ENCODE data around the gene DNAH11. TPM values are rescaled to one million over a fixed set of nuclear protein-coding genes. Genes with fewer than 3 reads are reported as not detected.

The DNAH11 gene
- total RNA-seq, 1 experiment from 2014 or later: 0.15 TPM

DNA sequence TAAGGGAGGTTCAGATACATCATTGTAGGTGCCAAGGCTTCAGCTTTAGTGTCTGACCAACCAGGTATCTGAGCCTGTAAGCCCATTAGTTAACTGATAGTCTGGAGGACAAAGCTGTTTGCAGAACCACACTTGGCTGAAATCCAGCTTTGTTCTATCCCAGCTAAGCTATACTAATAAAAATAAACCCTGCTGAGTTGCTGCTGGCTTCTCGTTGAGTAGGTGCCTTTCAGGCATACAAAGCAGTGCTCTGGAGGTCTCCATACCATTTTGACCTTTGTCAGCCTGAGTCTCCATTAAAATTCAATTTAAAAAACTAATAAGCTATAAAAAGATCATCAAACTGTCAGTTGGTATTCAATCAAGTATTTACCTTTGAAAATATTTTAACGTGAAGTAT, 380.8 kb downstream of the DNAH11 start:
- peak; percentile 76 for ATAC-seq
- no peaks in the 10 kb centered on the region for H3K36me3 ChIP-seq (ENCODE audit: control insufficient read depth, insufficient read depth, low read length)
- ChIA-PET POLR2A (no interaction called here), CTCF (no interaction called here)
- TF ChIP-seq TCF7L2 (IDR thresholded peaks at IDR 0.05; ENCODE audit: low read depth, low read length): no peak
- in situ Hi-C loops (cut with HindIII; ENCODE audit: low pct_unique_long_range_greater_than_20kb, low sequenced_read_pairs) (no loop called here), intact Hi-C loops (cut with micrococcal nuclease; ENCODE audit: unreplicated experiment) (no loop called here)
- no peaks in the 10 kb centered on the region for H3K27me3 ChIP-seq (ENCODE audit: control insufficient read depth, insufficient read depth, low read length)
- DNase-seq (ENCODE audit: low read depth, low spot score): no peak
- no peak overlapping the region for H3K27ac ChIP-seq (ENCODE audit: low read length)
- no peak overlapping the region for H3K4me3 ChIP-seq (ENCODE audit: low read depth in 2 of 2, low read length in 2 of 2)
- H3K9me3 ChIP-seq (ENCODE audit: control insufficient read depth, insufficient read depth, low read depth, low read length): no peaks in the 10 kb centered on the region
- H3K4me1 ChIP-seq (ENCODE audit: control insufficient read depth, insufficient read depth, low read length): peaks cover 13% of the 10 kb centered on the region; the same call in 1 of the 2 replicates
- BruUV-seq (replicated peaks): no TSS peak

DNA sequence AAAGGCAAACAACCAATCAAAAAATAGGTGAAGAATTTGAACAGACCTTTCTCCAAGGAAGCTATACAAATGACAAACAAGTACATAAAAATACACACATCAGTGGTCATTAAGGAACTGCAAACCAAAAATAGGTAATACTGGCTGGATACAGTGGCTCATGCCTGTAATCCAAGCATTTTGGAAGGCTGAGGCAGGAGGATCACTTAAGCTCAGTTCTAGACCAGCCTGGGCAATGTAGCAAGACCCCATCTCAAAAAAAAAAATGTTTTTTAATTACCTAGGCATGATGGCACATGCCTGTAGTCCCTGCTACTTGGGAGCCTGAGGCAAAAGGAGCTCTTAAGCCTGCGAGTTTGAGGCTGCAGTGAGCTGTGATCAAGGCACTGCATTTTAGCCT, 383.6 kb downstream of the DNAH11 start:
- intact Hi-C loops (cut with micrococcal nuclease; ENCODE audit: unreplicated experiment): no loop called here
- ChIA-PET CTCF (no interaction called here), POLR2A (interaction anchor here (0.6 kb wide), 1 partner anchor 14 kb away, joined by 3 read pairs; no protein-coding TSS in a partner anchor)
- BruUV-seq (replicated peaks): no TSS peak
- DNase-seq (ENCODE audit: low read depth, low spot score): no peak
- Histone ChIP-seq H3K36me3 (ENCODE audit: control insufficient read depth, insufficient read depth, low read length) (no peaks in the 10 kb centered on the region), H3K27me3 (ENCODE audit: control insufficient read depth, insufficient read depth, low read length) (no peaks in the 10 kb centered on the region), H3K4me3 (ENCODE audit: low read depth in 2 of 2, low read length in 2 of 2) (no peak overlapping the region), H3K27ac (ENCODE audit: low read length) (no peak overlapping the region), H3K4me1 (ENCODE audit: control insufficient read depth, insufficient read depth, low read length) (peaks cover 13% of the 10 kb centered on the region; the same call in 1 of the 2 replicates), H3K9me3 (ENCODE audit: control insufficient read depth, insufficient read depth, low read depth, low read length) (no peaks in the 10 kb centered on the region)
- in situ Hi-C loops (cut with HindIII; ENCODE audit: low pct_unique_long_range_greater_than_20kb, low sequenced_read_pairs): no loop called here
- ATAC-seq: no peak
- TF ChIP-seq SIN3A (IDR thresholded peaks at IDR 0.05; ENCODE audit: borderline replicate concordance, insufficient read depth, low read depth, low read length) (no peak), TCF7L2 (IDR thresholded peaks at IDR 0.05; ENCODE audit: low read depth, low read length) (no peak), POLR2AphosphoS5 (IDR thresholded peaks at IDR 0.05; ENCODE audit: low read depth, low read length) (no peak)
- TF ChIP-seq, protein P1, sequence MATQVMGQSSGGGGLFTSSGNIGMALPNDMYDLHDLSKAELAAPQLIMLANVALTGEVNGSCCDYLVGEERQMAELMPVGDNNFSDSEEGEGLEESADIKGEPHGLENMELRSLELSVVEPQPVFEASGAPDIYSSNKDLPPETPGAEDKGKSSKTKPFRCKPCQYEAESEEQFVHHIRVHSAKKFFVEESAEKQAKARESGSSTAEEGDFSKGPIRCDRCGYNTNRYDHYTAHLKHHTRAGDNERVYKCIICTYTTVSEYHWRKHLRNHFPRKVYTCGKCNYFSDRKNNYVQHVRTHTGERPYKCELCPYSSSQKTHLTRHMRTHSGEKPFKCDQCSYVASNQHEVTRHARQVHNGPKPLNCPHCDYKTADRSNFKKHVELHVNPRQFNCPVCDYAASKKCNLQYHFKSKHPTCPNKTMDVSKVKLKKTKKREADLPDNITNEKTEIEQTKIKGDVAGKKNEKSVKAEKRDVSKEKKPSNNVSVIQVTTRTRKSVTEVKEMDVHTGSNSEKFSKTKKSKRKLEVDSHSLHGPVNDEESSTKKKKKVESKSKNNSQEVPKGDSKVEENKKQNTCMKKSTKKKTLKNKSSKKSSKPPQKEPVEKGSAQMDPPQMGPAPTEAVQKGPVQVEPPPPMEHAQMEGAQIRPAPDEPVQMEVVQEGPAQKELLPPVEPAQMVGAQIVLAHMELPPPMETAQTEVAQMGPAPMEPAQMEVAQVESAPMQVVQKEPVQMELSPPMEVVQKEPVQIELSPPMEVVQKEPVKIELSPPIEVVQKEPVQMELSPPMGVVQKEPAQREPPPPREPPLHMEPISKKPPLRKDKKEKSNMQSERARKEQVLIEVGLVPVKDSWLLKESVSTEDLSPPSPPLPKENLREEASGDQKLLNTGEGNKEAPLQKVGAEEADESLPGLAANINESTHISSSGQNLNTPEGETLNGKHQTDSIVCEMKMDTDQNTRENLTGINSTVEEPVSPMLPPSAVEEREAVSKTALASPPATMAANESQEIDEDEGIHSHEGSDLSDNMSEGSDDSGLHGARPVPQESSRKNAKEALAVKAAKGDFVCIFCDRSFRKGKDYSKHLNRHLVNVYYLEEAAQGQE (IDR thresholded peaks at IDR 0.05; ENCODE audit: insufficient read depth in 1 of 2, low read depth in 2 of 2, low read length in 1 of 2): no peak
- TF ChIP-seq, protein P2, sequence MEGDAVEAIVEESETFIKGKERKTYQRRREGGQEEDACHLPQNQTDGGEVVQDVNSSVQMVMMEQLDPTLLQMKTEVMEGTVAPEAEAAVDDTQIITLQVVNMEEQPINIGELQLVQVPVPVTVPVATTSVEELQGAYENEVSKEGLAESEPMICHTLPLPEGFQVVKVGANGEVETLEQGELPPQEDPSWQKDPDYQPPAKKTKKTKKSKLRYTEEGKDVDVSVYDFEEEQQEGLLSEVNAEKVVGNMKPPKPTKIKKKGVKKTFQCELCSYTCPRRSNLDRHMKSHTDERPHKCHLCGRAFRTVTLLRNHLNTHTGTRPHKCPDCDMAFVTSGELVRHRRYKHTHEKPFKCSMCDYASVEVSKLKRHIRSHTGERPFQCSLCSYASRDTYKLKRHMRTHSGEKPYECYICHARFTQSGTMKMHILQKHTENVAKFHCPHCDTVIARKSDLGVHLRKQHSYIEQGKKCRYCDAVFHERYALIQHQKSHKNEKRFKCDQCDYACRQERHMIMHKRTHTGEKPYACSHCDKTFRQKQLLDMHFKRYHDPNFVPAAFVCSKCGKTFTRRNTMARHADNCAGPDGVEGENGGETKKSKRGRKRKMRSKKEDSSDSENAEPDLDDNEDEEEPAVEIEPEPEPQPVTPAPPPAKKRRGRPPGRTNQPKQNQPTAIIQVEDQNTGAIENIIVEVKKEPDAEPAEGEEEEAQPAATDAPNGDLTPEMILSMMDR (IDR thresholded peaks at IDR 0.05): no peak

DNA sequence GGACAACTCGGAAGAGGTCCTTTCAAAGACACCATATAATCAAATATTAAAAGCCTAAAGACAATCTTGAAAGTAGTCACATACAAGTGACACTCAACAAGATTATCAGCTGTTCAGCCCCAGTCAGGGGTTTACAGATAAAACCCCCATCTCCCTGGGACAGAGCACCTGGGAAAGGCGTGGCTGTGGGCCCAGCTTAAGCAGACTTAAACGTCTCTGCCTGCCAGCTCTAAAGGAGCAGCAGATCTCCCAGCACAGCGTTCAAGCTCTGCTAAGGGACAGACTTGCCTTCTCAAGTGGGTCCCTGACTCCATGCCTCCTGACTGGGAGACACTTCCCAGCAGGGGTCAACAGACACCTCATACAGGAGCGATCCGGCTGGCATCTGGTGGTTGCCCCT, 384.9 kb downstream of the DNAH11 start:
- no peak for ATAC-seq
- H3K27ac ChIP-seq (ENCODE audit: low read length): no peak overlapping the region
- intact Hi-C loops (cut with micrococcal nuclease; ENCODE audit: unreplicated experiment): no loop called here
- ChIA-PET POLR2A (no interaction called here), CTCF (interaction anchor here (0.6 kb wide), 1 partner anchor 12 kb away, joined by 7 read pairs; no protein-coding TSS in a partner anchor)
- no peaks in the 10 kb centered on the region for H3K27me3 ChIP-seq (ENCODE audit: control insufficient read depth, insufficient read depth, low read length)
- peaks cover 13% of the 10 kb centered on the region; the same call in 1 of the 2 replicates for H3K4me1 ChIP-seq (ENCODE audit: control insufficient read depth, insufficient read depth, low read length)
- TF ChIP-seq, protein P2 (IDR thresholded peaks at IDR 0.05): no peak
- TF ChIP-seq TCF7L2 (IDR thresholded peaks at IDR 0.05; ENCODE audit: low read depth, low read length) (no peak), SIN3A (IDR thresholded peaks at IDR 0.05; ENCODE audit: borderline replicate concordance, insufficient read depth, low read depth, low read length) (no peak), POLR2AphosphoS5 (IDR thresholded peaks at IDR 0.05; ENCODE audit: low read depth, low read length) (no peak)
- TF ChIP-seq, protein P1 (IDR thresholded peaks at IDR 0.05; ENCODE audit: insufficient read depth in 1 of 2, low read depth in 2 of 2, low read length in 1 of 2): no peak
- no peak overlapping the region for H3K4me3 ChIP-seq (ENCODE audit: low read depth in 2 of 2, low read length in 2 of 2)
- no peak for DNase-seq (ENCODE audit: low read depth, low spot score)
- no peaks in the 10 kb centered on the region for H3K9me3 ChIP-seq (ENCODE audit: control insufficient read depth, insufficient read depth, low read depth, low read length)
- in situ Hi-C loops (cut with HindIII; ENCODE audit: low pct_unique_long_range_greater_than_20kb, low sequenced_read_pairs): no loop called here
- no peaks in the 10 kb centered on the region for H3K36me3 ChIP-seq (ENCODE audit: control insufficient read depth, insufficient read depth, low read length)
- no TSS peak for BruUV-seq (replicated peaks)

Measured in Panc1 (cell line).